WI38 (cell line): Measurements from ENCODE around the gene COL13A1.

Experiments used
- H3K4me3 ChIP-seq: 2 replicates; pipeline ENCODE4 v1.5.1; 2011; ENCODE audit warnings: low read depth, mild to moderate bottlenecking, control low read depth, low read length
- TF ChIP-seq, protein P1 (sequence below): IDR thresholded peaks from 2 replicates; pipeline ENCODE4 v1.5.1; 2012; ENCODE audit warnings: low read depth, mild to moderate bottlenecking, control low read depth, low read length

Gene COL13A1

DNA sequence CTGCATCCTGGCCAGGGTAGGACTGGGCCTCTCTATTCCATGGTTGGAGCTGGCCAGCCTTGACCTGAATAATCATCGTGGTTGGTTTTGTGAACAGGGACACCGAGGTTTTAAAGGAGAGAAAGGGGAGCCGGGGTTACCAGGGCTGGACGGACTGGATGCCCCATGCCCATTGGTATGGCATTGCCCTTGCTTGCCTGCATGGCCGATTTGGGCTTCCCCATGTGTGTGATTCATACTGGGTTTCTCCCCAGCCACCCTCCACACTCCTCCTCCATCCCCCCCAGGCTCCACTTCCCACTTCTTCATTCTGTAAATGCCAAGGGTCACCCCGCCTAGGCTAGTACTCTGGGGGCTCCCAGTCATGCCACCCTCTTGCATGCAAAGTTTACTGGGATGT is 152.1 kb downstream of the COL13A1 start:
- no peak overlapping the region for H3K4me3 ChIP-seq
- TF ChIP-seq, protein P1, sequence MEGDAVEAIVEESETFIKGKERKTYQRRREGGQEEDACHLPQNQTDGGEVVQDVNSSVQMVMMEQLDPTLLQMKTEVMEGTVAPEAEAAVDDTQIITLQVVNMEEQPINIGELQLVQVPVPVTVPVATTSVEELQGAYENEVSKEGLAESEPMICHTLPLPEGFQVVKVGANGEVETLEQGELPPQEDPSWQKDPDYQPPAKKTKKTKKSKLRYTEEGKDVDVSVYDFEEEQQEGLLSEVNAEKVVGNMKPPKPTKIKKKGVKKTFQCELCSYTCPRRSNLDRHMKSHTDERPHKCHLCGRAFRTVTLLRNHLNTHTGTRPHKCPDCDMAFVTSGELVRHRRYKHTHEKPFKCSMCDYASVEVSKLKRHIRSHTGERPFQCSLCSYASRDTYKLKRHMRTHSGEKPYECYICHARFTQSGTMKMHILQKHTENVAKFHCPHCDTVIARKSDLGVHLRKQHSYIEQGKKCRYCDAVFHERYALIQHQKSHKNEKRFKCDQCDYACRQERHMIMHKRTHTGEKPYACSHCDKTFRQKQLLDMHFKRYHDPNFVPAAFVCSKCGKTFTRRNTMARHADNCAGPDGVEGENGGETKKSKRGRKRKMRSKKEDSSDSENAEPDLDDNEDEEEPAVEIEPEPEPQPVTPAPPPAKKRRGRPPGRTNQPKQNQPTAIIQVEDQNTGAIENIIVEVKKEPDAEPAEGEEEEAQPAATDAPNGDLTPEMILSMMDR: no peak

DNA sequence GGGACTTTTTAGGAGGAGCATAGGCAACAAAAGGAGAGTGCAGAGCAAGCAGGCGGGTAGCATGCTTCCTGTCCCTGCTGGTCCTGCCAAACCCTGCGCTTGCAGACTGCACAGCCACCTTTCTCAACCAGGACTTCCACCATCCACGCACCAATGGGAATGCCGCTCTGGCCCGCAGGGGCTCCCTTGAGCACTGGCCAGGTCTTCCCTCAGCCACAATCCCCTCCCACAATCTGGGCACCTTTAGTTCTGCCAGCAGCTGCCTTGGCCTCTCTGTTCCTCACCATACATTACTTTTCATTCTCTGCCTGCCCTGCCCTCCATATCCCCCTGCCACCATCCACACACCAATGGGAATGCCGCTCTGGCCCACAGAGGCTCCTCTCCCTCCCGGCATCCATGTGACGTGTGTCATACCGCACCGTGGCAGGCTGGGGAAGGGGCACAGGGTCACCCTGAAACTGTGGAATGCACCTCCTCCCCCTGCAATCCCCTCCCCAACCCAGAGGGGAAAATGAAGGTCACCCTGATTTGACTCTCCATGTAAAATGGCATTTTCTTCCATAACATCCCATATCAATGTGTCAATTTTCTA is 153.6 kb downstream of the COL13A1 start:
- no peak overlapping the region for H3K4me3 ChIP-seq
- TF ChIP-seq, protein P1: no peak

DNA sequence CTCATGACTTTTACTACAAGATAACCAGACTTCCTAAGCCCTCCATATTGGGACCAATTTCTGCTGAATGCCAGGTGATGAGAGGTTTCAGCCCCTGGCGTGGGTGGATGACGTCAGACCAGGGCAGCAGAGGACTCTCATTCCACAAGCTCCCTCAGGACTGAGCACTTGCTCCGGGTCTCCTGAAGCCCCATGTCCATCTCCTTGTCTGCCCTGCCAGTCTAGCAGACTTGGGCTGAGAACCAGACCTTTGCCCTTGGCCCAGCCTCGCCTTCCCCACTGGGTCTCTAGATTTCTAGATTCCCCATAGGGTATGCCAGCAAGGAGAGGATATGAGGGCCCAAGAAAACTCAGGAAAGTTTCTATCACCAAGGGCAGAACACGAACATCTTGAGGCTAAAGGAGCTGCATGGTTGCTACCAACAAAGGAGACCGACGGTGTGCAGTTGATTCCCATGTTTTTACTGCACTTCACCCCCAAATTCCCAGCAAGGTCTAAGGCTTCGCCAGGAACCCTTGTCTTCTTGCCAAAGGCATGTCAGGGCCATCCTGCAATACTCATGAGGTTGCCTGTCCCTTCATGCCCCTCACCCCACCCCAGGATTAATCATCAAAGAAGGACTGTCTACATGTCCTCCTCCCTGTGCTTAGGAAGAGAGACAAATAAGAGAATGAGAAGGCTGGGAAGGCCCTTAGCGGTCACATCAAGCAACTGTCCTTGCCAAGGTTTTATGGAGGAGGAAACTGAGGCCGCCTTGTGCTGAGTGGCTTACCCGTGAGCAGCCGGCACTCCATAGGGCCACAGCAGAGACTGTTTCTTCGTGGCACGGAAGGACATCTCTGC is 154.4 kb downstream of the COL13A1 start:
- no peak overlapping the region for H3K4me3 ChIP-seq
- TF ChIP-seq, protein P1: no peak

DNA sequence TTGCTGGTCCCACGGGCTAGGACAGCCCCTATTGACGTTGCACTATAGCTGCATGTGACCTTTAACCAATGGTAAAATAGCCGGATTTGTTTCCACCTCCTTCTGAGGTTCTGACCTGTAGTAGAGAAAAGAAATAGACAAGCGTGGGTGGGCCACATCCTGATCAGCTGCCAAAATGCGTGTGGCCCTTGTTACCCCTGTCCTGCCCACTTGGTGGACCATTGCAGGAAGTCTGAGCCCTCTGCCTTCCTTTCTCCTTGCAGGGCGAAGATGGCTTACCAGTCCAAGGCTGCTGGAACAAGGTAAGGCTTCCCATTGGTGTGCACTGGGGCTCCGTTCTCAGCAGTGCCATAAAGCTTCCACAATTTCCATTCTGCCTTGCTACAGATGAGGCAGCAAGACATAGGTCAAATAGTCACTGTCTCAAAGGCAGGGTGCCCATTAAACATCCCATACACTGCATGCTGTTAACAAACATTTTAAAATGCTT is 155.1 kb downstream of the COL13A1 start:
- TF ChIP-seq, protein P1: no peak
- H3K4me3 ChIP-seq: no peak overlapping the region

DNA sequence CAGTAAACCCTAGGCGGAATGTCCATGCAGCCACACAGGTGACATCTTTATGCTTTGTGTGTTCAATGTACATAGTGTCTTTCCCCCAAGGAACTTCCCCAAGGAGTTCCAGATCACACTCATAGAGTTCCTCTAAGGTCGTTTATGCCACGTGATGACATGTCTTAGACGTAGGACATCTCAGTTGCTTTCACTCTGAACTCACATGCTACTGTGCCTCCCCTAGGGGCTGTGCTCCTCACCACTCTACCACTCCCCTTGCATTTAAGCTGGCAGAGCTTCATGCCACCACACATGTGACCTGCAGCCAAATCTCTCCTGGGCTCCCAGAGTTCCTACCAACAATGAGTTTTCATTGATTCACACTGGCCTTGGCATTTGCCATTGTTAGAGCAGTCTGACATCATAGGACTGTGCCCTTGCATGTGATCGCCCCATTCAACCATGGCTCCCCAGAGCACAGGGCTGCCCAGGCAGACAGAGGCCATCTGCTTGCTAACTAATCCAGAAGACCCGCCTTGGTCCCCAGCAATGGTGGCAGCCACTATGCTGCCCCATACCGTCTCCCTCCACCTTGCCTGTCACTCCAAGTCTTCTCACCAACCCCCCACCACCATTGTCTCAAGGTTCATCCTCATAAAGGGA is 155.7 kb downstream of the COL13A1 start:
- TF ChIP-seq, protein P1: no peak
- H3K4me3 ChIP-seq: no peak overlapping the region

DNA sequence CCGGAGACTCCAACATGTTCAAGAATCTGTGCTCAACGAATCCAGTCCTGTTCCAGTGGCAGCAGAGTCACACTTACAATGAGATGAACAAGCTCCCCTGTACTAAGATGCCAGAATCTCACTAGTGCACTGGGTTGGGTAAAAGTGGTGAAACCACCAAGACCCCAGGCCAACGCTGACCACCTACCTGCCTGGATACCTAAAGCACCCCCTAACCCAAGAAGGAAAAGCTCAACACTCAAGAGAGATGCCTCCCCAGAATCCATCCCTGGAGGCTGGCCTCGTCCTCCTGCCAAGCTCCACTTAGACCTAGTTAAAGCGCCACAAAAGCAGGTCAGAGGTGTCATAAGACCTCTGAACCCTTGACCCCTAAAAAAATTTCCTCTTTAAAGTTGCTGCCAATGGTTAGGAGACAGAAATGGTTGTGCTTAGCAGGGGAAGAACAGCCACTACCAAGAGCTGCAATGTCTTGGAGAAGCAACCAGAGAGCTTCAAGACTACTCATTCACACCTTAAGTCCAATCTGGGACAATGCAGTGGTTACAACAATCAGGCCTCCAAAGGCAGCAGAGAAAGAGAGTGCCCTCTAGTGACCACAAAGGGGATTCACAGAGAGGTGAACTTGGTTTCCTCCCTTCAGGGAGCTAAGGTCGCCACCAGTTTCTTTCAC is 156.3 kb downstream of the COL13A1 start:
- H3K4me3 ChIP-seq: no peak overlapping the region
- TF ChIP-seq, protein P1: peak; percentile 78

DNA sequence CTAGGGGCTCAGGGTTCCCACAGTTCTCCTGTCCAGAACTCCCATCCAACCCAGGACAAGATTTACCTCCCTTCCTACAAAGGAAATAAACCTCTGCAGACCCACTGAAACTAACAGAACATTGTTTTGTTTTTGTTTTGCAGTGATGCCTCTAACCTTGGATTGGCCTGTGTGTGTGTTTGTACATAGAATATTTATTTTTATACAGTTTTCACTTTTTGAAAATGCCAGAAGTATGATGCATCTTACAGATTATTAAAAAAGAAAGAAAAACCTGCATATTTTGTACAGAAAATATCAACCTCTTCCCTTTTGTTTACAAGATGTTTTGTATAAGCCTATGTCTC is 156.8 kb downstream of the COL13A1 start:
- H3K4me3 ChIP-seq: no peak overlapping the region
- TF ChIP-seq, protein P1: no peak
